ENCODE data around the gene LGALS7. TPM values are rescaled to one million over a fixed set of nuclear protein-coding genes. Genes with fewer than 3 reads are reported as not detected.

The LGALS7 gene
- total and polyA plus RNA-seq, 2 of the 13 experiments (the other 11 are each of a cell fraction or from before 2014, with no cell fraction given), result 0.73 TPM; not detected in 1

- TF ChIP-seq, protein P1, sequence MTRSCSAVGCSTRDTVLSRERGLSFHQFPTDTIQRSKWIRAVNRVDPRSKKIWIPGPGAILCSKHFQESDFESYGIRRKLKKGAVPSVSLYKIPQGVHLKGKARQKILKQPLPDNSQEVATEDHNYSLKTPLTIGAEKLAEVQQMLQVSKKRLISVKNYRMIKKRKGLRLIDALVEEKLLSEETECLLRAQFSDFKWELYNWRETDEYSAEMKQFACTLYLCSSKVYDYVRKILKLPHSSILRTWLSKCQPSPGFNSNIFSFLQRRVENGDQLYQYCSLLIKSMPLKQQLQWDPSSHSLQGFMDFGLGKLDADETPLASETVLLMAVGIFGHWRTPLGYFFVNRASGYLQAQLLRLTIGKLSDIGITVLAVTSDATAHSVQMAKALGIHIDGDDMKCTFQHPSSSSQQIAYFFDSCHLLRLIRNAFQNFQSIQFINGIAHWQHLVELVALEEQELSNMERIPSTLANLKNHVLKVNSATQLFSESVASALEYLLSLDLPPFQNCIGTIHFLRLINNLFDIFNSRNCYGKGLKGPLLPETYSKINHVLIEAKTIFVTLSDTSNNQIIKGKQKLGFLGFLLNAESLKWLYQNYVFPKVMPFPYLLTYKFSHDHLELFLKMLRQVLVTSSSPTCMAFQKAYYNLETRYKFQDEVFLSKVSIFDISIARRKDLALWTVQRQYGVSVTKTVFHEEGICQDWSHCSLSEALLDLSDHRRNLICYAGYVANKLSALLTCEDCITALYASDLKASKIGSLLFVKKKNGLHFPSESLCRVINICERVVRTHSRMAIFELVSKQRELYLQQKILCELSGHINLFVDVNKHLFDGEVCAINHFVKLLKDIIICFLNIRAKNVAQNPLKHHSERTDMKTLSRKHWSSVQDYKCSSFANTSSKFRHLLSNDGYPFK (CRISPR knock-in tag; IDR thresholded peaks at IDR 0.05; ENCODE audit: borderline replicate concordance), result no peak
- TF ChIP-seq ZNF138 (CRISPR knock-in tag; IDR thresholded peaks at IDR 0.05; ENCODE audit: low read depth), result no peak
- no peak for TF ChIP-seq ZFP41 (CRISPR knock-in tag; IDR thresholded peaks at IDR 0.05; ENCODE audit: borderline replicate concordance)
- 0 out of 2 replicates have a peak, but pooled peaks have one; percentile 43 for TF ChIP-seq ZSCAN22 (CRISPR knock-in tag; IDR thresholded peaks at IDR 0.05)
- TF ChIP-seq ZNF354B (CRISPR knock-in tag; IDR thresholded peaks at IDR 0.05), result no peak
- no peak; the same call in 1 of the 2 replicates for TF ChIP-seq ZNF460 (CRISPR knock-in tag; IDR thresholded peaks at IDR 0.05; ENCODE audit: borderline replicate concordance)
- peak; percentile 35; the same call in 1 of the 2 replicates for TF ChIP-seq ZC3H13 (CRISPR knock-in tag; IDR thresholded peaks at IDR 0.05)
- TF ChIP-seq ONECUT2 (CRISPR knock-in tag; IDR thresholded peaks at IDR 0.05), result no peak
- TF ChIP-seq ZNF724P (CRISPR knock-in tag; IDR thresholded peaks at IDR 0.05; ENCODE audit: borderline replicate concordance), result no peak
- TF ChIP-seq ZBTB44 (CRISPR knock-in tag; IDR thresholded peaks at IDR 0.05), result no peak
- peak; percentile 57 for TF ChIP-seq ZNF740 (CRISPR knock-in tag; IDR thresholded peaks at IDR 0.05)
- TF ChIP-seq ZNF430 (CRISPR knock-in tag; IDR thresholded peaks at IDR 0.05), result 0 out of 2 replicates have a peak, but pooled peaks have one; percentile 10
- TF ChIP-seq TOE1 (CRISPR knock-in tag; IDR thresholded peaks at IDR 0.05), result no peak
- no peak; the same call in 1 of the 2 replicates for TF ChIP-seq SAFB2 (CRISPR knock-in tag; IDR thresholded peaks at IDR 0.05; ENCODE audit: borderline replicate concordance, low read depth)
- no peak for TF ChIP-seq CREBL2 (CRISPR knock-in tag; IDR thresholded peaks at IDR 0.05; ENCODE audit: borderline replicate concordance)
- no peak for TF ChIP-seq NR2F6 (IDR thresholded peaks at IDR 0.05)
- TF ChIP-seq NR2F6 (CRISPR knock-in tag; IDR thresholded peaks at IDR 0.05), result peak; percentile 60; the same call in 1 of the 2 replicates
- no peak for TF ChIP-seq SNRNP70 (IDR thresholded peaks at IDR 0.05; ENCODE audit: low read depth, low read length)
- no peak for TF ChIP-seq ZNF34 (CRISPR knock-in tag; IDR thresholded peaks at IDR 0.05; ENCODE audit: borderline replicate concordance)
- TF ChIP-seq ZFP1 (CRISPR knock-in tag; IDR thresholded peaks at IDR 0.05), result no peak
- TF ChIP-seq, protein P2, sequence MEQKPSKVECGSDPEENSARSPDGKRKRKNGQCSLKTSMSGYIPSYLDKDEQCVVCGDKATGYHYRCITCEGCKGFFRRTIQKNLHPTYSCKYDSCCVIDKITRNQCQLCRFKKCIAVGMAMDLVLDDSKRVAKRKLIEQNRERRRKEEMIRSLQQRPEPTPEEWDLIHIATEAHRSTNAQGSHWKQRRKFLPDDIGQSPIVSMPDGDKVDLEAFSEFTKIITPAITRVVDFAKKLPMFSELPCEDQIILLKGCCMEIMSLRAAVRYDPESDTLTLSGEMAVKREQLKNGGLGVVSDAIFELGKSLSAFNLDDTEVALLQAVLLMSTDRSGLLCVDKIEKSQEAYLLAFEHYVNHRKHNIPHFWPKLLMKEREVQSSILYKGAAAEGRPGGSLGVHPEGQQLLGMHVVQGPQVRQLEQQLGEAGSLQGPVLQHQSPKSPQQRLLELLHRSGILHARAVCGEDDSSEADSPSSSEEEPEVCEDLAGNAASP (CRISPR knock-in tag; IDR thresholded peaks at IDR 0.05; ENCODE audit: borderline replicate concordance), result peak; percentile 63; the same call in 1 of the 2 replicates
- TF ChIP-seq, protein P3, sequence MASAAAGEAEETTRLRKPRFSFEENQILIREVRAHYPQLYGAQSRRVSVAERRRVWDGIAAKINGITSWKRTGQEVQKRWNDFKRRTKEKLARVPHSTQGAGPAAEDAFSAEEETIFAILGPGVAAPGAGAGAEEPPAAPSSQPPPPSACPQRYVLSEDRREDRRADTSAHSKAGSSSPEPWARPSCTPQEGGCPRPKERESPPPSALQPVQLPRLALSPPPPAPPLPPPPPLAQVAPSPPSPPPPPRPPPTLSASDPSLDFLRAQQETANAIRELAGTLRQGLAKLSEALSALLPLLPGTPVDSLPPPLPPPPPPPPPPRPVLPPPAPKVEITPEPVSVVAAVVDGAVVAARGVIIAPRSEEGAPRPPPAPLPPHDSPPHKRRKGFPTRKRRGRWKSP (CRISPR knock-in tag; IDR thresholded peaks at IDR 0.05), result no peak; the same call in 1 of the 2 replicates
Measured at GRCh38 chr19:38721979-38722773, 51.1 kb downstream of the LGALS7 start (continued).

All from HepG2 (cell line).